Tibial artery (tissue), 4 donors: ENCODE data around the gene TULP4.

Experiments used
- DNase-seq, 2 donors: peaks; one replicate each; pipeline ENCODE4 v3.0.0-alpha.2; 2019
- H3K27ac ChIP-seq, 2 donors: fragments of 200-600 bp; sonication (generic) in 1 of 2; 1 replicate in 1 of 2; 2 replicates in 1 of 2; pipeline ENCODE4 v1.5.1; 2018 to 2019; ENCODE audit warnings: mild to moderate bottlenecking in 1 of 2
- H3K27me3 ChIP-seq, 2 donors: fragments of 200-600 bp; sonication (generic) in 1 of 2; one replicate each; pipeline versions ENCODE4 v1.5.1 to v1.6.0; 2016 to 2019
- H3K36me3 ChIP-seq, 3 donors: fragments of 200-600 bp; sonication (generic) in 2 of 3; one replicate each; pipeline ENCODE4 v1.5.1; 2016 to 2019; ENCODE audit warnings: mild to moderate bottlenecking in 2 of 3
- H3K4me1 ChIP-seq, 4 donors: fragments of 200-600 bp; sonication (generic) in 2 of 4; 1 replicate in 3 of 4; 2 replicates in 1 of 4; pipeline ENCODE4 v1.5.1; 2016 to 2019
- H3K4me3 ChIP-seq, 2 donors: fragments of 200-600 bp; sonication (generic) in 1 of 2; 1 replicate in 1 of 2; 2 replicates in 1 of 2; pipeline ENCODE4 v1.5.1; 2018 to 2019; ENCODE audit warnings: mild to moderate bottlenecking in 2 of 2
- H3K9me3 ChIP-seq, 3 donors: fragments of 200-600 bp; sonication (generic) in 1 of 3; one replicate each; pipeline ENCODE4 v1.5.1; 2016 to 2019
- intact Hi-C: fragments of 100-400 bp; cut with DNase I; formaldehyde crosslinking; loops from one replicate; pipeline ENCODE4 v1.15.0; 2023; ENCODE audit warnings: low total_unique reads
- TF ChIP-seq, protein P1 (sequence below), 2 experiments: fragments of 200-600 bp in 1 of 2; fragments of 450-650 bp in 1 of 2; IDR thresholded peaks; one replicate each; pipeline ENCODE4 v1.5.1; 2017 to 2019; ENCODE audit warnings: antibody characterized with exemption in 2 of 2, mild to moderate bottlenecking in 1 of 2, moderate library complexity in 1 of 2

Gene TULP4

DNA sequence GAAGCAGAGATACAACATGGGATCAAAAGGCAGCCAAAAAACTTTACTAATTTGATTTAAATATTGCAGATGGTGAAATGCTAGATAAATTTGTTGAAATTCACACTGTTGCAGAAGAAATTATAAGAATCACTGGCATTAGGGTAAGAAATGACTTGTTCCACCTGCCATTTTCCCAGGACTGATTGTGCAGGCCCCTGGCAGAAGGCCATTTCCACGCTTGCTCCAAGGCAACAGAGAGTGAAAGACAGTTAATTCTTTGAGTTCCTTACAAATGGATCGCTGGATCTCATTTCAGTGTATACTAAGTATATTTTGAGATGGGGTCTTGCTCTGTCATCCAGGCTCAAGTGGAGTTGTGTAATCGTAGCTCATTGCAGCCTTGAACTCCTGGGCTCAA lies 180.6 kb downstream of the TULP4 start:
- Histone ChIP-seq H3K4me1 (no peaks in the 10 kb centered on the region), H3K27me3 (no peaks in the 10 kb centered on the region), H3K9me3 (no peaks in the 10 kb centered on the region), H3K4me3 (no peak overlapping the region), H3K36me3 (peaks cover 0 to 52% (median 30%) of the 10 kb centered on the region in 3 donors), H3K27ac (no peak overlapping the region)
- TF ChIP-seq, protein P1, sequence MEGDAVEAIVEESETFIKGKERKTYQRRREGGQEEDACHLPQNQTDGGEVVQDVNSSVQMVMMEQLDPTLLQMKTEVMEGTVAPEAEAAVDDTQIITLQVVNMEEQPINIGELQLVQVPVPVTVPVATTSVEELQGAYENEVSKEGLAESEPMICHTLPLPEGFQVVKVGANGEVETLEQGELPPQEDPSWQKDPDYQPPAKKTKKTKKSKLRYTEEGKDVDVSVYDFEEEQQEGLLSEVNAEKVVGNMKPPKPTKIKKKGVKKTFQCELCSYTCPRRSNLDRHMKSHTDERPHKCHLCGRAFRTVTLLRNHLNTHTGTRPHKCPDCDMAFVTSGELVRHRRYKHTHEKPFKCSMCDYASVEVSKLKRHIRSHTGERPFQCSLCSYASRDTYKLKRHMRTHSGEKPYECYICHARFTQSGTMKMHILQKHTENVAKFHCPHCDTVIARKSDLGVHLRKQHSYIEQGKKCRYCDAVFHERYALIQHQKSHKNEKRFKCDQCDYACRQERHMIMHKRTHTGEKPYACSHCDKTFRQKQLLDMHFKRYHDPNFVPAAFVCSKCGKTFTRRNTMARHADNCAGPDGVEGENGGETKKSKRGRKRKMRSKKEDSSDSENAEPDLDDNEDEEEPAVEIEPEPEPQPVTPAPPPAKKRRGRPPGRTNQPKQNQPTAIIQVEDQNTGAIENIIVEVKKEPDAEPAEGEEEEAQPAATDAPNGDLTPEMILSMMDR (IDR thresholded peaks at IDR 0.05): no peak
- intact Hi-C loops: no loop called here
- DNase-seq: no peak

DNA sequence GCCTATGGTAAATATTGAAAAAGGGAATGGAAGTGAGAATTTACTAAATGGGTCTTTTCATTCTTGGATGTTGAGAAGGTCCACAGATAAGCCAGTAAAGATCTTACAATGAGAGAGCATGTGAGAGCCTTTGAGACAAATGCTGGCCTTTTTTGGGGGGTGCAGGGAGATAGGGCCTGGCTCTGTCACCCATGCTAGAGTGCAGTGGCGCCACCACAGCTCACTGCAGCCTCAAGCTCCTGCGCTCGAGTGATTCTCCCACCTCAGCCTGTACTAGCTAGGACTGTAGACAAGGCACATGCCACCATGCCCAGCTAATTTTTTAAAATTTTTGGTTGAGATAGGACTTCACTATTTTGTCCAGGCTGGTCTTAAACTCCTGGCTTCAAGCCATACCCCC lies 184.4 kb downstream of the TULP4 start:
- Histone ChIP-seq H3K27me3 (no peaks in the 10 kb centered on the region), H3K36me3 (peaks cover 23 to 68% (median 55%) of the 10 kb centered on the region in 3 donors), H3K9me3 (no peaks in the 10 kb centered on the region), H3K4me3 (no peak overlapping the region), H3K4me1 (no peaks in the 10 kb centered on the region), H3K27ac (no peak overlapping the region)
- intact Hi-C loops: no loop called here
- TF ChIP-seq, protein P1 (IDR thresholded peaks at IDR 0.05): no peak
- DNase-seq: no peak

DNA sequence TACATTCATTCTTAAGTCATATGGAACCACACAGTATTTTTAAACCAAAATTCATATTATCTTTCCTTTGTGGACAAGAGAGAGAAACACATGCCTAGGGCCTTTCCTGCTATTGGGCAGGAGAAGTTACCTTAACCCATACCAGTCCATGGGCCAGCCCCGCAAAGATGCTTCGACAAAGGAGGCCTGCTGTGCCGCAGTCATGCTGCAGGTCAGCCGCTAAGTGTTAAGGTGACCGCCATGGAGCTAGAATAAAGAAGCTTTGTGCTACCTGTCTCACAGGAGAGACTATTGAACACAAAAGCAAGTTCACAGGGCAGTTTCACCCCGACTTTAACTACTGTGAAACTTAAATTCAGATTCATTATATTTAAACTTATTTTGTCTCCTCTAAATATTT lies 185.4 kb downstream of the TULP4 start:
- intact Hi-C loops: no loop called here
- no peak overlapping the region for H3K4me3 ChIP-seq
- TF ChIP-seq, protein P1 (IDR thresholded peaks at IDR 0.05): no peak
- H3K27ac ChIP-seq: no peak overlapping the region
- peaks cover 26 to 78% (median 62%) of the 10 kb centered on the region in 3 donors for H3K36me3 ChIP-seq
- no peaks in the 10 kb centered on the region for H3K9me3 ChIP-seq
- H3K27me3 ChIP-seq: no peaks in the 10 kb centered on the region
- no peaks in the 10 kb centered on the region for H3K4me1 ChIP-seq
- no peak for DNase-seq

DNA sequence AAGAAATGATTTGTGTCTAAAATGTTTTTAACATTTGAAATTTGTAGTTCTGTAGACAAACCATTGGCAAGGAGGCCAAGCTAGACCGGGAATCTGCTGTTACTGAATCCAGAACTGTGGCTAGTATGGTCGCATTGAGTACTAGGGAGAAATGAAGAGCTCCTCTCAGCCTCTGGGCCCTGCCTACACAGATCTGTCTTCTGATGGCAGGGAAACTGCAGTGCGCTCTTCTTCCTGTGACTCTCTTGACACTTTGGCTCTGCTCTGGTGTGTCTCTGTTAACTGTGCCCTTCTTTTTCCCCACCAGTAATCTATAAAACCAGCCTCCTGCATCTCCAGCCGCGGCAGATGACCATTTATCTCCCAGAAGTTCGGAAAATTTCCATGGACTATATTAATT lies 186.1 kb downstream of the TULP4 start:
- peaks cover 27 to 80% (median 57%) of the 10 kb centered on the region in 3 donors for H3K36me3 ChIP-seq
- H3K9me3 ChIP-seq: no peaks in the 10 kb centered on the region
- H3K4me3 ChIP-seq: no peak overlapping the region
- no peak overlapping the region for H3K27ac ChIP-seq
- intact Hi-C loops: no loop called here
- H3K4me1 ChIP-seq: no peaks in the 10 kb centered on the region
- DNase-seq: no peak
- TF ChIP-seq, protein P1 (IDR thresholded peaks at IDR 0.05): no peak
- H3K27me3 ChIP-seq: no peaks in the 10 kb centered on the region

DNA sequence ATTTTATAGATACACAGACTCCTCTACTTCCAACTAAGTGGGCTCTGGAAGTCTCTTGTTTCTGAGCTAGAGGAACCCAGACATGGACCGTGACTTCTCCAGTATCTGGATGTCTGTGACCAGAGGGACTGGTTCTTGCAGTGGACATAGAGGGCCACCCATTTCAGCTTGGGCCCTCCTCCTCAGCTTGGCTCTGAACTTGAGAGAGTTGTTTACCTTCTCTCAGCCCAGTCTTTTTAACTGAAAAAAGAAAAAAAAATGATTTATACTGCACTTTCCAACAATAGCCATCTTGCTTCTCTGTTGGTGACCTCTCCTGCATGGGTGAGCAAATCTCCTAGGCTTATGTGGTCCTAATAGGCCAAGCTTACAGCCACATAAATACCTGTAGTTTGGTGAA lies 187.3 kb downstream of the TULP4 start:
- Histone ChIP-seq H3K4me1 (no peaks in the 10 kb centered on the region), H3K27ac (no peak overlapping the region), H3K9me3 (no peaks in the 10 kb centered on the region), H3K4me3 (no peak overlapping the region), H3K36me3 (peaks cover 27 to 76% (median 50%) of the 10 kb centered on the region in 3 donors), H3K27me3 (no peaks in the 10 kb centered on the region)
- intact Hi-C loops: no loop called here
- DNase-seq: no peak
- TF ChIP-seq, protein P1 (IDR thresholded peaks at IDR 0.05): no peak
